Mesendoderm (in vitro differentiated cells): Measurements from ENCODE around the gene CRADD.
A peak's percentile ranks its signal among the peaks of the same experiment; 100 is the strongest.
"Not testable (repeated sequence)": the region's sequence is repeated elsewhere in the genome, so short reads cannot be mapped to it uniquely, and the experiment has no call there.

Experiments
- DNase-seq: peaks from one replicate; pipeline ENCODE4 v3.0.0; 2013
- H2AK5ac ChIP-seq: 2 replicates; pipeline ENCODE4 v1.6.1; 2013; ENCODE audit warnings: low read length, inconsistent platforms
- H2BK120ac ChIP-seq: 2 replicates; pipeline ENCODE4 v1.6.1; 2013; ENCODE audit warnings: low read depth, mild to moderate bottlenecking, low read length, moderate library complexity, mixed read lengths
- H2BK15ac ChIP-seq: replicated peaks from 2 replicates; pipeline ENCODE4 v1.6.1; 2013; ENCODE audit warnings: low read depth, mild to moderate bottlenecking, moderate library complexity
- H2BK5ac ChIP-seq: 2 replicates; pipeline ENCODE4 v1.6.1; 2013; ENCODE audit warnings: low read length, inconsistent platforms
- H3K18ac ChIP-seq: 2 replicates; pipeline ENCODE4 v1.6.1; 2013; ENCODE audit warnings: mild to moderate bottlenecking, low read length, mixed read lengths
- H3K23ac ChIP-seq: one replicate; pipeline ENCODE4 v1.6.1; 2013; ENCODE audit warnings: low read length
- H3K27ac ChIP-seq: 2 replicates; pipeline ENCODE4 v1.5.1; 2013; ENCODE audit warnings: low read depth, mild to moderate bottlenecking, inconsistent platforms, low read length, moderate library complexity
- H3K27me3 ChIP-seq: 2 replicates; pipeline ENCODE4 v1.6.1; 2013; ENCODE audit warnings: low read length, control low read depth, mild to moderate bottlenecking, inconsistent platforms; ENCODE audit not compliant: insufficient read depth, poor library complexity
- H3K36me3 ChIP-seq: 2 replicates; pipeline ENCODE4 v1.6.1; 2013; ENCODE audit warnings: low read length, inconsistent platforms; ENCODE audit not compliant: control insufficient read depth, insufficient read depth
- H3K4ac ChIP-seq: one replicate; pipeline ENCODE4 v1.6.1; 2013; ENCODE audit warnings: low read depth, mild to moderate bottlenecking, low read length, moderate library complexity
- H3K4me1 ChIP-seq: 2 replicates; pipeline ENCODE4 v1.6.1; 2013; ENCODE audit warnings: low read depth, low read length, inconsistent platforms; ENCODE audit not compliant: control insufficient read depth
- H3K4me2 ChIP-seq: 2 replicates; pipeline ENCODE4 v1.6.1; 2013; ENCODE audit warnings: low read length
- H3K4me3 ChIP-seq: 2 replicates; pipeline ENCODE4 v1.5.1; 2013; ENCODE audit warnings: mild to moderate bottlenecking, low read length
- H3K56ac ChIP-seq: one replicate; pipeline ENCODE4 v1.6.1; 2013; ENCODE audit warnings: low read length
- H3K79me1 ChIP-seq: 2 replicates; pipeline ENCODE4 v1.6.1; 2013; ENCODE audit warnings: low read length, inconsistent platforms
- H3K79me2 ChIP-seq: 2 replicates; pipeline ENCODE4 v1.6.1; 2013; ENCODE audit warnings: mild to moderate bottlenecking, low read length; ENCODE audit not compliant: control insufficient read depth, insufficient read depth
- H3K9ac ChIP-seq: 2 replicates; pipeline ENCODE4 v1.6.1; 2013; ENCODE audit warnings: low read length, inconsistent platforms
- H4K5ac ChIP-seq: one replicate; pipeline ENCODE4 v1.6.1; 2013; ENCODE audit warnings: low read length
- H4K8ac ChIP-seq: one replicate; pipeline ENCODE4 v1.6.1; 2013; ENCODE audit warnings: low read depth, mild to moderate bottlenecking, control low read depth, low read length, moderate library complexity
- WGBS: extraction: QIAGEN DNeasy Blood & Tissue Kit; methylation state at CpG from one replicate; pipeline ENCODE4 v1.1.7; 2013; ENCODE audit warnings: low lambda C conversion rate, missing lambda C conversion rate; ENCODE audit not compliant: insufficient coverage; ENCODE audit errors: extremely low coverage; 5-methylcytosine and 5-hydroxymethylcytosine counted together

Gene CRADD

DNA sequence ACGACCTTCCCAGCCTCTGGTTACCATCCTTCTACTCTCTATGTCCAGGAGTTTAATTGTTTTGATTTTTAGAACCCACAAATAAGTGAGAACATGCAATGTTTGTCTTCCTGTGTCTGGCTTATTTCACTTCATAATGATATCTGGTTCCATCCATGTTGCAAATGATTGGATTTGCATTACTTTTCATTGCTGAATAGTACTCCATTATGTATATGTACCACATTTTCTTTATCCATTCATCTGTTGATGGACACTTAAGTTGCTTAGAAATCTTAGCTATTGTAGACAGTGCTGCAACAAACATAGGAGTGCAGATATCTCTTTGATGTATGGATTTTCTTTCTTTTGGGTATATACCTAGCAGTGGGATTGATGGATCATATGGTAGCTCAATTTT is 194.4 kb downstream of the CRADD start:
- no CpG with 5 or more reads among the region's 1 CpG for WGBS
- not testable (repeated sequence) for H3K27me3 ChIP-seq

DNA sequence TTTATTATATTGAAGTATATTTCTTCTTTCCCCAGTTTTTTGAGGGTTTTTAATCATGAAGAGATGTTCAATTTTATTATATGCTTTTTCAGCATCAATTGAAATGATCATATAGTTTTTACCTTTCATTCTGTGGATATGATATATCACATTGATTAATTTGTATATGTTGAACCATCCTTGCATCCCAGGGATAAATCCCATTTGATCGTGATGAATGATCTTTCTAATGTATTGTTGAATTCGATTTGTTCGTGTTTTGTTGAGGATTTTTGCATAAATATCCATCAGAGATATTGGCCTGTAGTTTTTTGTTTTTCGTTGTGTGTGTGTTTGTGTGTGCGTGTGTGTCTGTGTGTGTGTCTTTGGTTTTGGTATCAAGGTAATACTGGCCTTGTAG is 196.4 kb downstream of the CRADD start:
- DNase-seq, result no peak
- H3K27me3 ChIP-seq, result no peaks in the 10 kb centered on the region
- no peaks in the 10 kb centered on the region for H3K36me3 ChIP-seq
- H3K4me1 ChIP-seq, result no peaks in the 10 kb centered on the region
- no peak overlapping the region for H4K8ac ChIP-seq
- H3K27ac ChIP-seq, result no peak overlapping the region
- H4K5ac ChIP-seq, result no peak overlapping the region
- no peaks in the 10 kb centered on the region for H3K79me1 ChIP-seq
- no CpG with 5 or more reads among the region's 5 CpGs for WGBS
- H2BK15ac ChIP-seq, result no peak overlapping the region
- H3K4ac ChIP-seq, result no peak overlapping the region
- no peaks in the 10 kb centered on the region for H3K79me2 ChIP-seq
- H2AK5ac ChIP-seq, result no peak overlapping the region
- no peak overlapping the region for H3K18ac ChIP-seq
- no peak overlapping the region for H3K9ac ChIP-seq
- H3K56ac ChIP-seq, result no peak overlapping the region
- no peak overlapping the region for H3K23ac ChIP-seq
- no peak overlapping the region for H3K4me2 ChIP-seq
- H3K4me3 ChIP-seq, result no peak overlapping the region
- H2BK120ac ChIP-seq, result no peak overlapping the region
- no peak overlapping the region for H2BK5ac ChIP-seq

More for the DNA sequence above, 194.4 kb downstream of the CRADD start:
- not testable (repeated sequence) for H3K36me3 ChIP-seq, H4K5ac ChIP-seq, H3K4ac ChIP-seq, H2BK120ac ChIP-seq, H2AK5ac ChIP-seq, DNase-seq, H3K23ac ChIP-seq, H3K9ac ChIP-seq, H4K8ac ChIP-seq, H3K18ac ChIP-seq, H3K4me3 ChIP-seq, H3K79me1 ChIP-seq, H2BK15ac ChIP-seq, H3K56ac ChIP-seq, H3K4me1 ChIP-seq, H2BK5ac ChIP-seq, H3K27ac ChIP-seq, H3K4me2 ChIP-seq, H3K79me2 ChIP-seq

GRCh38 chr12:93875157-93875556 is 198.0 kb downstream of the CRADD start:
- H3K27me3 ChIP-seq, result no peaks in the 10 kb centered on the region
- no peak overlapping the region for H3K18ac ChIP-seq
- no peak overlapping the region for H3K4me3 ChIP-seq
- no peak overlapping the region for H3K56ac ChIP-seq
- H2BK15ac ChIP-seq, result no peak overlapping the region
- H4K8ac ChIP-seq, result no peak overlapping the region
- no peak overlapping the region for H4K5ac ChIP-seq
- H3K79me2 ChIP-seq, result no peaks in the 10 kb centered on the region
- no peaks in the 10 kb centered on the region for H3K4me1 ChIP-seq
- no peak overlapping the region for H2AK5ac ChIP-seq
- no peaks in the 10 kb centered on the region for H3K79me1 ChIP-seq
- no CpG with 5 or more reads among the region's 1 CpG for WGBS
- H3K9ac ChIP-seq, result no peak overlapping the region
- no peak overlapping the region for H3K27ac ChIP-seq
- DNase-seq, result no peak
- H3K4me2 ChIP-seq, result no peak overlapping the region
- H2BK5ac ChIP-seq, result no peak overlapping the region
- H3K4ac ChIP-seq, result no peak overlapping the region
- H2BK120ac ChIP-seq, result no peak overlapping the region
- H3K36me3 ChIP-seq, result no peaks in the 10 kb centered on the region
- H3K23ac ChIP-seq, result no peak overlapping the region

DNA sequence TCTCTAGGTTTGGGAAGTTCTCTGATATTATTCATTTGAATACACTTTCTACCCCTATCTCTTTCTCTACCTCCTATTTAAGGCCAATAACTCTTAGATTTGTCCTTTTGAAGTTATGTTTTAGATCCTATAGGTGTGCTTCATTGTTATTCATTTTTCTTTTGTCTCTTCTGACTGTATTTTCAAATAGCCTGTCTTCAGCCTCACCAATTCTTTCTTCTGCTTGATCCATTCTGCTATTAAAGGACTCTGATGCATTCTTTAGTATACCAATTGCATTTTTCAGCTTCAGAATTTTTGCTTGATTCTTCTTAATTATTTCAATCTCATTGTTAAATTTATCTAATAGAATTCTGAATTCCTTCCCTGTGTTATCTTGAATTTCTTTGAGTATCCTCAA is 199.2 kb downstream of the CRADD start:
- H4K8ac ChIP-seq, result no peak overlapping the region
- no peaks in the 10 kb centered on the region for H3K79me1 ChIP-seq
- no peak overlapping the region for H2AK5ac ChIP-seq
- H3K18ac ChIP-seq, result no peak overlapping the region
- H3K4me2 ChIP-seq, result no peak overlapping the region
- no peak for DNase-seq
- no peak overlapping the region for H3K9ac ChIP-seq
- H3K27ac ChIP-seq, result no peak overlapping the region
- H2BK5ac ChIP-seq, result no peak overlapping the region
- H3K56ac ChIP-seq, result no peak overlapping the region
- H3K4me1 ChIP-seq, result peaks cover 2% of the 10 kb centered on the region
- H2BK120ac ChIP-seq, result no peak overlapping the region
- H3K4ac ChIP-seq, result no peak overlapping the region
- no peaks in the 10 kb centered on the region for H3K27me3 ChIP-seq
- no peaks in the 10 kb centered on the region for H3K79me2 ChIP-seq
- no peak overlapping the region for H3K23ac ChIP-seq
- H3K36me3 ChIP-seq, result no peaks in the 10 kb centered on the region
- H2BK15ac ChIP-seq, result no peak overlapping the region
- H3K4me3 ChIP-seq, result no peak overlapping the region
- H4K5ac ChIP-seq, result no peak overlapping the region

GRCh38 chr12:93877446-93877845 is 200.3 kb downstream of the CRADD start:
- H2BK15ac ChIP-seq, result no peak overlapping the region
- no peak overlapping the region for H3K4me2 ChIP-seq
- peak; percentile 44 for DNase-seq
- H3K4me1 ChIP-seq, result peaks cover 2% of the 10 kb centered on the region
- H3K4ac ChIP-seq, result no peak overlapping the region
- no peak overlapping the region for H2AK5ac ChIP-seq
- no peak overlapping the region for H3K23ac ChIP-seq
- no peaks in the 10 kb centered on the region for H3K79me2 ChIP-seq
- no peak overlapping the region for H3K9ac ChIP-seq
- no peaks in the 10 kb centered on the region for H3K36me3 ChIP-seq
- no peaks in the 10 kb centered on the region for H3K27me3 ChIP-seq
- H4K5ac ChIP-seq, result no peak overlapping the region
- H2BK120ac ChIP-seq, result no peak overlapping the region
- H3K56ac ChIP-seq, result no peak overlapping the region
- no peak overlapping the region for H3K18ac ChIP-seq
- no peak overlapping the region for H4K8ac ChIP-seq
- H3K79me1 ChIP-seq, result no peaks in the 10 kb centered on the region
- H3K4me3 ChIP-seq, result no peak overlapping the region
- no peak overlapping the region for H2BK5ac ChIP-seq
- H3K27ac ChIP-seq, result no peak overlapping the region

DNA sequence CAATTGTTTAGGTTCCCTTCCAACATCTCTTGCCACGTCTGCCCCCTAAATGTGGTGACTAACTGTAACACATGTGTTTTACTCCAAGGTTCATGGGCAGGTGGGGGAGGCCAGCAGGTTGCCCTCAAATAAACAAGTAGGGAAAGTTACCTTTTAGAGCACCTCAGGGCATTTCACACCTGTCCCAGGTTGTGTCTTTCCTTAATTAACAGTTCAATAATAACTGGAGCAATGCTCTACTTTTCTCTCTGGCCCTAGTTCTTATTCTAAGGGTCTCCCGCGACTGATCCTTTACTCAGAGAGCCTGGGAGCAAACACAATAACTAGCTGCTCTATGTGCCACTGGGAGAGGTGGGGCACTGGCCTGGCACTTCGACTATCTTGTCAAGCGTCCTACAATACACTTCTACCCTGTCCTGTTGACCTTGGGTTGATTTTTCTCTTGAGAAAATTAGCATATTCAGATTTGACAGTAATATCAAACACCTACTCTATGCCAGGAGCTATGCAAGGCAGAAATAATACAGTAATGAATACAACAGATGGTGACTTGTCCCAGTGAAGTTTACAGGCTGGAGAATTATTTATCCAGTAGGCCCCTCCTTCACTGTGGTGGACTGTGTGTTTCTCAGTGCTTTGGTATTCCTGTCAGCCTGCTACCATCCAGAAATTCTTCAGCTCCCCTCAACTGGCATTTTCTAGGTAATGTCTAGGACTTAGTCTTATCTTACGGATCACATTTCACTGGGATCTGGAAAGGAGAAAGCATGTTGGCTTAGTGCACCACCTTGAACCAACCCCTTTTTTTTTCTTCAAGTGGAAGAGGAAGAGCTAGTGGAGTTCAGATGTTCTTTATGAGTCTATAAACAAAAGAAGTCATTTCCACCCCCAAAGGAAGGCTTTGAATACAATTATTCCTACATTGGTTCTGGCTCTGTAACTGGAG is 202.6 kb downstream of the CRADD start:
- no peak overlapping the region for H3K56ac ChIP-seq
- H3K4me1 ChIP-seq, result peaks cover 4% of the 10 kb centered on the region
- H3K18ac ChIP-seq, result no peak overlapping the region
- H3K4me3 ChIP-seq, result no peak overlapping the region
- no peaks in the 10 kb centered on the region for H3K27me3 ChIP-seq
- no peak overlapping the region for H3K23ac ChIP-seq
- H3K36me3 ChIP-seq, result no peaks in the 10 kb centered on the region
- no peak overlapping the region for H3K4ac ChIP-seq
- no peak for DNase-seq
- H2AK5ac ChIP-seq, result no peak overlapping the region
- H3K79me1 ChIP-seq, result no peaks in the 10 kb centered on the region
- H3K27ac ChIP-seq, result no peak overlapping the region
- no peak overlapping the region for H4K5ac ChIP-seq
- WGBS, result no CpG with 5 or more reads among the region's 6 CpGs
- H2BK120ac ChIP-seq, result no peak overlapping the region
- H2BK15ac ChIP-seq, result no peak overlapping the region
- no peak overlapping the region for H2BK5ac ChIP-seq
- no peak overlapping the region for H3K4me2 ChIP-seq
- no peaks in the 10 kb centered on the region for H3K79me2 ChIP-seq
- H4K8ac ChIP-seq, result no peak overlapping the region
- H3K9ac ChIP-seq, result no peak overlapping the region
